Smooth muscle cell (in vitro differentiated cells): ENCODE measurements around the gene P2RY8. TPM values are rescaled to one million over a fixed set of nuclear protein-coding genes. Genes with fewer than 3 reads are reported as not detected.

Experiments used
- DNase-seq: peaks from one replicate; lab custom pipeline; 2025; ENCODE audit not compliant: unreplicated experiment; lab: John Stamatoyannopoulos, UW
- H2AFZ ChIP-seq: fragments of 200-600 bp; sonication (generic); 2 replicates; pipeline ENCODE4 v1.6.0; 2016; ENCODE audit warnings: antibody characterized with exemption, low read depth, mild to moderate bottlenecking
- H3F3A ChIP-seq: fragments of 200-600 bp; sonication (generic); 2 replicates; pipeline ENCODE4 v1.6.0; 2017; ENCODE audit warnings: antibody characterized with exemption, low read depth
- H3K27ac ChIP-seq: fragments of 200-600 bp; sonication (generic); 2 replicates; pipeline ENCODE4 v1.5.1; 2016; ENCODE audit warnings: low read depth, mild to moderate bottlenecking
- H3K27me3 ChIP-seq: fragments of 200-600 bp; sonication (generic); 2 replicates; pipeline ENCODE4 v1.6.1; 2016; ENCODE audit warnings: low read depth, mild to moderate bottlenecking
- H3K36me3 ChIP-seq: fragments of 200-600 bp; sonication (generic); 2 replicates; pipeline ENCODE4 v1.5.1; 2016; ENCODE audit warnings: low read depth
- H3K4me1 ChIP-seq: fragments of 200-600 bp; sonication (generic); 2 replicates; pipeline ENCODE4 v1.5.1; 2016; ENCODE audit warnings: low read depth
- H3K4me2 ChIP-seq: fragments of 200-600 bp; sonication (generic); 2 replicates; pipeline ENCODE4 v1.6.0; 2016; ENCODE audit warnings: mild to moderate bottlenecking
- H3K4me3 ChIP-seq: fragments of 200-600 bp; sonication (generic); 2 replicates; pipeline ENCODE4 v1.5.1; 2016; ENCODE audit warnings: mild to moderate bottlenecking
- H3K79me2 ChIP-seq: fragments of 200-600 bp; sonication (generic); 2 replicates; pipeline ENCODE4 v1.6.0; 2016; ENCODE audit warnings: low read depth, mild to moderate bottlenecking
- H3K9ac ChIP-seq: fragments of 200-600 bp; sonication (generic); 2 replicates; pipeline ENCODE4 v1.6.0; 2016; ENCODE audit warnings: low read depth
- H3K9me3 ChIP-seq: fragments of 200-600 bp; sonication (generic); replicated peaks from 2 replicates; pipeline ENCODE4 v1.5.1; 2016; ENCODE audit warnings: low read depth
- H4K20me1 ChIP-seq: fragments of 200-600 bp; sonication (generic); 2 replicates; pipeline ENCODE4 v1.6.0; 2016; ENCODE audit warnings: low read depth
- WGBS: methylation state at CpG from one replicate; pipeline ENCODE4 v1.1.7; 2016; ENCODE audit warnings: low lambda C conversion rate; 5-methylcytosine and 5-hydroxymethylcytosine counted together
- polyA plus RNA-seq: library from polyadenylated mRNA; unstranded; fragments of >200 nt; fragmentation: Nextera tagmentation; extraction: Ambion mirVana; gene quantifications from 2 replicates; pipeline ENCODE4 v1.2.1, GENCODE V29; 2016
- total RNA-seq: library from RNA; depleted of rRNA; stranded (reverse); fragments of >200 nt; gene quantifications from 2 replicates; pipeline ENCODE4 v1.2.3, GENCODE V29; 2014
- TF ChIP-seq, protein P1 (sequence below): fragments of 200-600 bp; sonication (generic); IDR thresholded peaks from 2 replicates; pipeline ENCODE4 v1.5.1; 2017; ENCODE audit warnings: borderline replicate concordance, mild to moderate bottlenecking, antibody characterized with exemption; ENCODE audit not compliant: insufficient read depth, poor library complexity, severe bottlenecking

P2RY8 gene
- total and polyA plus RNA-seq, 2 experiments from 2014 or later: not detected

DNA sequence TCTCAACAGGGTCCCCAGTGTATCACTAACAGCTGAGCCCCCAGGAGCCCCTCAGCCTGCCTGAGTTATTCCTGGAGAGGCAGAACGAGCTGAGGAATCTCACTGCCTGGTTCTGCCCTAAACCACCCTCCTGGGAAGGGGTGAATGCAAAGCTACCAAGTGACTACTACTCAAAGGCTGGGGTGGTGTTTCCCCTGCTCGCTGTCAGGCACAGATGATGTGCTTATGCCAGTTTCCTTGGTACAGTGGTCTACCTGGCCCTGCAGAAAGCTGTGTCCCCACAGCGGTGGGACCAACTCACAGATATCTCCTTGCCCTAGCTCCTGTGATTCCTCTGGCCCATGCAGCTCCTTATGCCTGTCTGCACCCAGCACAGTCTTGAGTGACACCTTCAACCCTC is 48.8 kb downstream of the P2RY8 start:
- no peak overlapping the region for H3K4me3 ChIP-seq
- no peaks in the 10 kb centered on the region for H3K36me3 ChIP-seq
- TF ChIP-seq, protein P1, sequence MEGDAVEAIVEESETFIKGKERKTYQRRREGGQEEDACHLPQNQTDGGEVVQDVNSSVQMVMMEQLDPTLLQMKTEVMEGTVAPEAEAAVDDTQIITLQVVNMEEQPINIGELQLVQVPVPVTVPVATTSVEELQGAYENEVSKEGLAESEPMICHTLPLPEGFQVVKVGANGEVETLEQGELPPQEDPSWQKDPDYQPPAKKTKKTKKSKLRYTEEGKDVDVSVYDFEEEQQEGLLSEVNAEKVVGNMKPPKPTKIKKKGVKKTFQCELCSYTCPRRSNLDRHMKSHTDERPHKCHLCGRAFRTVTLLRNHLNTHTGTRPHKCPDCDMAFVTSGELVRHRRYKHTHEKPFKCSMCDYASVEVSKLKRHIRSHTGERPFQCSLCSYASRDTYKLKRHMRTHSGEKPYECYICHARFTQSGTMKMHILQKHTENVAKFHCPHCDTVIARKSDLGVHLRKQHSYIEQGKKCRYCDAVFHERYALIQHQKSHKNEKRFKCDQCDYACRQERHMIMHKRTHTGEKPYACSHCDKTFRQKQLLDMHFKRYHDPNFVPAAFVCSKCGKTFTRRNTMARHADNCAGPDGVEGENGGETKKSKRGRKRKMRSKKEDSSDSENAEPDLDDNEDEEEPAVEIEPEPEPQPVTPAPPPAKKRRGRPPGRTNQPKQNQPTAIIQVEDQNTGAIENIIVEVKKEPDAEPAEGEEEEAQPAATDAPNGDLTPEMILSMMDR: no peak
- no peaks in the 10 kb centered on the region for H3K9me3 ChIP-seq
- WGBS: 80% methylated on average over 3 of the region's 3 CpGs
- H3K9ac ChIP-seq: no peak overlapping the region
- H3K27me3 ChIP-seq: no peaks in the 10 kb centered on the region
- H3K4me2 ChIP-seq: no peak overlapping the region
- no peak overlapping the region for H2AFZ ChIP-seq
- H3F3A ChIP-seq: no peaks in the 10 kb centered on the region
- no peak overlapping the region for H3K27ac ChIP-seq
- H4K20me1 ChIP-seq: no peaks in the 10 kb centered on the region
- H3K4me1 ChIP-seq: no peaks in the 10 kb centered on the region
- H3K79me2 ChIP-seq: no peaks in the 10 kb centered on the region
- DNase-seq: no peak

DNA sequence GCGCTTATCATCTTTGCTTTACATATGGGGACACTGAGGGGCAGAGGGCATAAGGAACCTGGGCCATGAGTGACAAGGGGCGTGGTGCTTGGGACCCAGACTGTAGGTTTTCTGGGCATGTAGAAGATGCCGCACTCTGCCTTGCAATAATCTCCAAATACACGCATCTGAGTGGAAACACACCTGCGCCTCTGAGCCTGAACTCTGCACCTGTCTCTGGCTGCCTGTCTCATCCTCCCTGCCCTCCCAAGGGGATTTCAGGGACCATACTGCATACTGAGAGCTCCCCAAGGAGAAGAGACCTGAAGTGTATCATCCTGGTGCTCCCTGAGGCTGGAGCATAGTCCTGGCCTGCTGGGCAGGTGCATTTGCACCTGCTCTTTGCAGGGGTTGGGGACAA is 49.6 kb downstream of the P2RY8 start:
- TF ChIP-seq, protein P1: no peak
- no peaks in the 10 kb centered on the region for H3F3A ChIP-seq
- H3K27ac ChIP-seq: no peak overlapping the region
- H3K79me2 ChIP-seq: no peaks in the 10 kb centered on the region
- no peaks in the 10 kb centered on the region for H4K20me1 ChIP-seq
- no peaks in the 10 kb centered on the region for H3K9me3 ChIP-seq
- WGBS: 98% methylated on average over 5 of the region's 5 CpGs
- H3K27me3 ChIP-seq: no peaks in the 10 kb centered on the region
- H2AFZ ChIP-seq: no peak overlapping the region
- H3K4me2 ChIP-seq: no peak overlapping the region
- no peaks in the 10 kb centered on the region for H3K4me1 ChIP-seq
- no peak overlapping the region for H3K4me3 ChIP-seq
- no peak for DNase-seq
- H3K36me3 ChIP-seq: no peaks in the 10 kb centered on the region
- no peak overlapping the region for H3K9ac ChIP-seq

DNA sequence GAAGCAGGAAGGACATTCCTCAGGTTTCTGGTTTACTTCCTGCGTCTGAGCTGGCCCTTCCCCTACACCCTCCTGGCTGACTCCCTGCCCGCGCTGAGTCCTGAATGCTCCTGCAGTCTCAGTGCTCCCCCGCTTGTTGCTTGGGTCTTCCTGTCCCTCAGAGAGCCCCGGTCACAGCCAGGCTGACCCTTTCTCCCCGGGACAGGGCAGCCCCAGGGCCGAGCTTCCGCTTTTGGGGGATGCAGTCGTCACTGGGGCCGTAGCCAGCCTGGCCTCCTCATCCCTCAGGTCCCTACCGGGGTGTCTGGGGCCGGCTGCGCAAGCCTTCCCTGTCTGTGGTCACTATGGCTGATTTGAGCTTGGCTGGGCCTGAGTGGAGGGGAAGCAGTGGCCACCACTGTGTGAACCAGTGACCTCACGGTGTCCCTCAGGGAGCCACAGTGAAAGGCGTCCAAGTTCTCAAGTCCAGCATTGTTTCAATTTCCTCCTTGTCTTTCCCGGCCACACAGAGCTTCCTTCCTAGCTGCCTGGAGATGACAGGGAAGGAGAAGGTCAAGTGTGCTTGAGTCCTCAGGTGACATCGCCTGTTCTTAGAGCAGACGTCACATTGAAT is 50.1 kb downstream of the P2RY8 start:
- no peak overlapping the region for H2AFZ ChIP-seq
- H3K4me1 ChIP-seq: no peaks in the 10 kb centered on the region
- no peak for DNase-seq
- H3K4me3 ChIP-seq: no peak overlapping the region
- H3K27me3 ChIP-seq: no peaks in the 10 kb centered on the region
- no peaks in the 10 kb centered on the region for H3F3A ChIP-seq
- H4K20me1 ChIP-seq: no peaks in the 10 kb centered on the region
- H3K27ac ChIP-seq: no peak overlapping the region
- no peaks in the 10 kb centered on the region for H3K36me3 ChIP-seq
- 82% methylated on average over 18 of the region's 18 CpGs for WGBS
- H3K79me2 ChIP-seq: no peaks in the 10 kb centered on the region
- H3K9ac ChIP-seq: no peak overlapping the region
- TF ChIP-seq, protein P1: no peak
- no peak overlapping the region for H3K4me2 ChIP-seq
- no peaks in the 10 kb centered on the region for H3K9me3 ChIP-seq

DNA sequence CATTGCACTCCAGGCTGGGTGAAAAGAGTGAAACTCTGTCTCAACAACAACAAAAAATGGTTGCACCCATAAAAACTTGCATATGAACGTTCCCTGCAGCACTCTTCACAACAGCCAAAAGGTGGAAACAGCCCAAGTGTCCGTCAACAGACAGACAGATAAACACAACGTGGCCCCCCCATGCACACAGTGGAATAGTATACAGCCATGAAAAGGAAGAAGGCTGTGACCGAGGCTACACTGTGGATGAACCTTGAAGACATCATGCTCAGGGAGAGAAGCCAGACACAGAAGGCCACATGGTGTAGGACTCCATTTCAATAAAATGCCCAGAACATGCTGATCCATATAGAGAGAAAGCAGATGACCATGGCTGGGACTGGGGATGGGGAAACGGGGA is 50.8 kb downstream of the P2RY8 start:
- Histone ChIP-seq H3K79me2 (no peaks in the 10 kb centered on the region), H3K4me3 (no peak overlapping the region), H3K9me3 (no peaks in the 10 kb centered on the region), H3K4me1 (no peaks in the 10 kb centered on the region), H3K36me3 (no peaks in the 10 kb centered on the region), H4K20me1 (no peaks in the 10 kb centered on the region), H3K4me2 (no peak overlapping the region), H3K9ac (no peak overlapping the region), H3K27ac (no peak overlapping the region), H3K27me3 (no peaks in the 10 kb centered on the region), H3F3A (no peaks in the 10 kb centered on the region), H2AFZ (no peak overlapping the region)
- WGBS: 95% methylated on average over 5 of the region's 5 CpGs
- TF ChIP-seq, protein P1: no peak
- no peak for DNase-seq
